ENCODE results near the gene C14orf39. TPM values are rescaled to one million over a fixed set of nuclear protein-coding genes. Genes with fewer than 3 reads are reported as not detected.

Gene C14orf39
- total and polyA plus RNA-seq, 2 of the 8 experiments (the other 6 are each of a cell fraction or from before 2014, with no cell fraction given) = 0.18 to 1.2 TPM

GRCh38 chr14:60506010-60506409 is 20.1 kb upstream of the C14orf39 start:
- Histone ChIP-seq H3K14ac (ENCODE audit: insufficient read length) (no peak overlapping the region), H3K4me3 (ENCODE audit: extremely low read depth in 1 of 4, insufficient read depth in 2 of 4, low read depth in 3 of 4, low read length in 4 of 4) (peak overlapping the region in 1 of 4 experiments; percentile 47; a peak in 2 of 8 replicates), H4K20me1 (replicated peaks in 1 of 2; ENCODE audit: control insufficient read depth in 1 of 2, insufficient read depth in 2 of 2, low read length in 2 of 2) (peaks cover 0 to 20% of the 10 kb centered on the region in 2 experiments), H2AFZ (ENCODE audit: low read length) (no peak overlapping the region), H3K56ac (replicated peaks; ENCODE audit: insufficient read length, low read depth, low read length) (no peak overlapping the region), H3K79me2 (ENCODE audit: control insufficient read depth in 1 of 2, insufficient read depth in 2 of 2, low read length in 2 of 2) (no peaks in the 10 kb centered on the region), H3K79me1 (ENCODE audit: low read depth, low read length) (no peaks in the 10 kb centered on the region), H3K23ac (ENCODE audit: insufficient read length) (no peak overlapping the region), H4K91ac (replicated peaks; ENCODE audit: insufficient read length, low read length) (no peak overlapping the region), H4K8ac (ENCODE audit: extremely low read depth, insufficient read depth, low read length) (no peak overlapping the region; the same call in 1 of the 2 replicates), H2BK12ac (ENCODE audit: low read depth, low read length) (no peak overlapping the region; the same call in 1 of the 2 replicates), H3K9ac (replicated peaks in 1 of 4; ENCODE audit: extremely low read depth in 1 of 4, low read depth in 3 of 4, low read length in 3 of 4) (no peak overlapping the region), H2BK15ac (ENCODE audit: low read length) (no peak overlapping the region), H3K9me3 (ENCODE audit: insufficient read depth in 2 of 2, low read depth in 1 of 2, low read length in 1 of 2) (no peaks in the 10 kb centered on the region), H2AK5ac (ENCODE audit: low read depth, low read length) (no peak overlapping the region), H3K27ac (ENCODE audit: low read depth, low read length) (no peak overlapping the region), H2BK20ac (ENCODE audit: low read length) (no peak overlapping the region), H3K27me3 (replicated peaks in 1 of 4; ENCODE audit: control insufficient read depth in 3 of 4, extremely low read depth in 1 of 4, insufficient read depth in 3 of 4, low read length in 3 of 4) (peaks cover 57 to 76% (median 67%) of the 10 kb centered on the region in 4 experiments), H3K18ac (ENCODE audit: extremely low read depth, low read length) (no peak overlapping the region), H2BK120ac (replicated peaks; ENCODE audit: low read depth, low read length) (no peak overlapping the region), H3K4me1 (replicated peaks in 1 of 4; ENCODE audit: control insufficient read depth in 3 of 4, insufficient read depth in 4 of 4, low read length in 3 of 4) (peaks cover 13 to 38% (median 22%) of the 10 kb centered on the region in 4 experiments), H3K23me2 (ENCODE audit: low read depth, low read length) (peaks cover 7% of the 10 kb centered on the region; the same call in 1 of the 2 replicates), H2BK5ac (ENCODE audit: low read depth, low read length) (no peak overlapping the region), H3K4ac (replicated peaks; ENCODE audit: insufficient read length, low read depth, low read length) (no peak overlapping the region), H3K4me2 (ENCODE audit: insufficient read depth in 1 of 2, low read depth in 2 of 2, low read length in 2 of 2) (peak overlapping the region; percentile 67 to 78), H4K5ac (ENCODE audit: insufficient read length, low read depth, low read length) (no peak overlapping the region), H3K36me3 (ENCODE audit: control insufficient read depth in 2 of 4, insufficient read depth in 4 of 4, low read length in 3 of 4) (peaks cover 0 to 8% (median 0%) of the 10 kb centered on the region in 4 experiments; a peak in 1 of 8 replicates)
- CTCF ChIA-PET (ENCODE audit: partially characterized antibody) = interaction anchor here (0.6 to 2.3 kb wide), 10 partner anchors 9 to 450 kb away, joined by 3 to 8 read pairs (median 4); no protein-coding TSS in a partner anchor
- POLR2A ChIA-PET (ENCODE audit: partially characterized antibody) = interaction anchor here (1.5 kb wide), 1 partner anchor 10 kb away, joined by 5 read pairs; no protein-coding TSS in a partner anchor
- 15% methylated on average over 7 of the region's 7 CpGs; no CpG with 5 or more reads in 1 of the 2 experiments for WGBS, 2 experiments (ENCODE audit: extremely low coverage in 1 of 2, insufficient coverage in 1 of 2, insufficient read length in 1 of 2, insufficient replicate concordance in 2 of 2, low coverage in 1 of 2, low lambda C conversion rate in 2 of 2, missing lambda C conversion rate in 1 of 2)
- no peak for FAIRE-seq
- DNase-seq (ENCODE audit: low read depth in 1 of 2, low spot score in 2 of 2) = no peak
- no peak for TF ChIP-seq FOSL1 (IDR thresholded peaks at IDR 0.05; ENCODE audit: insufficient read depth, low read depth, low read length)
- no peak for TF ChIP-seq HDAC2 (IDR thresholded peaks at IDR 0.05; ENCODE audit: borderline replicate concordance in 1 of 2, low read depth in 2 of 2, low read length in 2 of 2)
- no peak for TF ChIP-seq MAFK (IDR thresholded peaks at IDR 0.05; ENCODE audit: low read depth, low read length)
- no peak for TF ChIP-seq SUZ12 (IDR thresholded peaks at IDR 0.05; ENCODE audit: low read length)
- no peak for TF ChIP-seq RXRA (IDR thresholded peaks at IDR 0.05; ENCODE audit: insufficient read depth, low read depth, low read length)
- TF ChIP-seq JUN (IDR thresholded peaks at IDR 0.05; ENCODE audit: low read depth, low read length) = no peak
- TF ChIP-seq RNF2 (IDR thresholded peaks at IDR 0.05; ENCODE audit: borderline replicate concordance, low read depth, low read length, missing control alignments, poor library complexity, severe bottlenecking) = peak; percentile 63
- TF ChIP-seq TCF12 (IDR thresholded peaks at IDR 0.05; ENCODE audit: low read depth, low read length) = no peak
- no peak for TF ChIP-seq YY1 (IDR thresholded peaks at IDR 0.05; ENCODE audit: low read depth, low read length)
- no peak for TF ChIP-seq BACH1 (IDR thresholded peaks at IDR 0.05; ENCODE audit: low read length)
- no peak for TF ChIP-seq HDAC6 (IDR thresholded peaks at IDR 0.05; ENCODE audit: low read depth, low read length)
- TF ChIP-seq CBX8 (IDR thresholded peaks at IDR 0.05; ENCODE audit: borderline replicate concordance, low read depth, low read length) = peak; percentile 54; the same call in 1 of the 2 replicates
- TF ChIP-seq KDM4A (IDR thresholded peaks at IDR 0.05; ENCODE audit: low read depth, low read length, severe bottlenecking) = no peak

Data from H1 (cell line).